Naive B cell (primary cell): ENCODE measurements around the gene NYNRIN. TPM values are rescaled to one million over a fixed set of nuclear protein-coding genes. Genes with fewer than 3 reads are reported as not detected.

Experiments used
- ATAC-seq, 2 donors: fragments of 150-1000 bp; cut with Tn5 transposase; 2 replicates each; pipeline ENCODE4 v1.10.0; 2021; ENCODE audit warnings: low read depth in 2 of 2, mild to moderate bottlenecking in 2 of 2, moderate library complexity in 2 of 2
- DNase-seq: peaks from one replicate; pipeline ENCODE4 v3.0.0; 2022
- H3K27ac Mint-ChIP-seq, 6 donors: one replicate each; pipeline ENCODE4 v1.8.0; 2020 to 2022; ENCODE audit warnings: mild to moderate bottlenecking in 6 of 6, mixed read lengths in 6 of 6, moderate library complexity in 5 of 6, inconsistent platforms in 2 of 6
- H3K27me3 Mint-ChIP-seq, 3 donors: one replicate each; pipeline ENCODE4 v1.8.0; 2021 to 2022; ENCODE audit warnings: mixed read lengths in 3 of 3, mild to moderate bottlenecking in 1 of 3
- H3K36me3 Mint-ChIP-seq, 2 donors: one replicate each; pipeline ENCODE4 v1.8.0; 2020 to 2022; ENCODE audit warnings: mixed read lengths in 2 of 2, inconsistent platforms in 1 of 2, mild to moderate bottlenecking in 1 of 2
- H3K4me1 Mint-ChIP-seq, 3 donors: one replicate each; pipeline ENCODE4 v1.8.0; 2020 to 2022; ENCODE audit warnings: mixed read lengths in 3 of 3, inconsistent platforms in 1 of 3, mild to moderate bottlenecking in 1 of 3, moderate library complexity in 1 of 3
- H3K4me3 Mint-ChIP-seq, 8 donors: one replicate each; pipeline ENCODE4 v1.8.0; 2020 to 2022; ENCODE audit warnings: mild to moderate bottlenecking in 8 of 8, mixed read lengths in 8 of 8, moderate library complexity in 8 of 8, inconsistent platforms in 2 of 8
- H3K9me3 Mint-ChIP-seq, 7 donors: one replicate each; pipeline ENCODE4 v1.8.0; 2020 to 2022; ENCODE audit warnings: mixed read lengths in 7 of 7, mild to moderate bottlenecking in 5 of 7, inconsistent platforms in 2 of 7, moderate library complexity in 1 of 7
- polyA plus RNA-seq, 6 donors: library from polyadenylated mRNA; unstranded; fragments of 300-500 nt; fragmentation: Illumina TruSeq; gene quantifications; one replicate each; pipeline ENCODE4 v1.2.3, GENCODE V29; 2021; ENCODE audit warnings: low read depth in 6 of 6

The NYNRIN gene
- polyA plus RNA-seq, 6 donors from 2014 or later, result 0.05 to 0.14 TPM; not detected in 4

- DNase-seq (no peak), ATAC-seq (no peak)
- H3K4me3 Mint-ChIP-seq, result peak overlapping the region; percentile 50 to 80 (median 66)
- H3K9me3 Mint-ChIP-seq, result no peaks in the 10 kb centered on the region
- no peaks in the 10 kb centered on the region for H3K27me3 Mint-ChIP-seq
- peaks cover 25 to 31% (median 29%) of the 10 kb centered on the region in 3 donors for H3K4me1 Mint-ChIP-seq
- peak overlapping the region in 3 of 6 donors; percentile 5 to 89 (median 69) for H3K27ac Mint-ChIP-seq
- peaks cover 0 to 8% of the 10 kb centered on the region in 2 donors for H3K36me3 Mint-ChIP-seq
These were observed 29.0 kb downstream of the NYNRIN start for GRCh38 chr14:24427537-24428508.

- Mint-ChIP-seq H3K27me3 (no peaks in the 10 kb centered on the region), H3K36me3 (peaks cover 0 to 17% of the 10 kb centered on the region in 2 donors), H3K9me3 (no peaks in the 10 kb centered on the region), H3K4me1 (peaks cover 25 to 36% (median 36%) of the 10 kb centered on the region in 3 donors), H3K27ac (peak overlapping the region; percentile 89 to 100 (median 98)), H3K4me3 (peak overlapping the region; percentile 88 to 96 (median 93))
- ATAC-seq (no peak), DNase-seq (no peak)
These were observed 30.0 kb downstream of the NYNRIN start for GRCh38 chr14:24428628-24429394.

GRCh38 chr14:24429395-24430142, 30.8 kb downstream of the NYNRIN start, which contains the start of the genes CBLN3 and KHNYN:
Gene CBLN3, minus strand, starts transcription at chr14:24429668. Its CDS starts 614 bp downstream, at chr14:24429054.
Gene KHNYN, plus strand, starts transcription at chr14:24429954. Its CDS starts 777 bp downstream, at chr14:24430731.
- DNase-seq (peak; percentile 90), ATAC-seq (peak; percentile 71 to 78)
- peak within 1 kb of the TSS; percentile 88 to 96 (median 94) for H3K4me3 Mint-ChIP-seq
- no peaks in the 10 kb centered on the region for H3K27me3 Mint-ChIP-seq
- peak within 1 kb of the TSS; percentile 89 to 100 (median 98) for H3K27ac Mint-ChIP-seq
- H3K4me1 Mint-ChIP-seq, result peaks cover 25 to 38% (median 37%) of the 10 kb centered on the region in 3 donors
- H3K9me3 Mint-ChIP-seq, result no peaks in the 10 kb centered on the region
- peaks cover 0 to 17% of the 10 kb centered on the region in 2 donors for H3K36me3 Mint-ChIP-seq

GRCh38 chr14:24430143-24430681, 31.4 kb downstream of the NYNRIN start:
- peak overlapping the region; percentile 89 to 99 (median 98) for H3K27ac Mint-ChIP-seq
- peaks cover 0 to 17% of the 10 kb centered on the region in 2 donors for H3K36me3 Mint-ChIP-seq
- peak overlapping the region; percentile 88 to 96 (median 94) for H3K4me3 Mint-ChIP-seq
- DNase-seq, result peak; percentile 52
- no peaks in the 10 kb centered on the region for H3K27me3 Mint-ChIP-seq
- peak; percentile 44 for ATAC-seq
- H3K9me3 Mint-ChIP-seq, result peaks cover 0 to 2% (median 0%) of the 10 kb centered on the region in 7 donors
- H3K4me1 Mint-ChIP-seq, result peaks cover 27 to 43% (median 43%) of the 10 kb centered on the region in 3 donors

GRCh38 chr14:24430682-24431568, 32.1 kb downstream of the NYNRIN start:
- DNase-seq, result peak; percentile 82
- Mint-ChIP-seq H3K36me3 (peaks cover 0 to 17% of the 10 kb centered on the region in 2 donors), H3K27me3 (no peaks in the 10 kb centered on the region), H3K27ac (peak overlapping the region; percentile 89 to 99 (median 98)), H3K4me3 (peak overlapping the region; percentile 88 to 96 (median 94)), H3K9me3 (peaks cover 0 to 2% (median 0%) of the 10 kb centered on the region in 7 donors), H3K4me1 (peaks cover 34 to 51% (median 50%) of the 10 kb centered on the region in 3 donors)
- peak; percentile 57 to 71 for ATAC-seq

GRCh38 chr14:24431569-24432258, 32.9 kb downstream of the NYNRIN start:
- Mint-ChIP-seq H3K4me3 (peak overlapping the region; percentile 88 to 96 (median 94)), H3K36me3 (peaks cover 0 to 17% of the 10 kb centered on the region in 2 donors), H3K27me3 (no peaks in the 10 kb centered on the region), H3K4me1 (peaks cover 42 to 58% (median 53%) of the 10 kb centered on the region in 3 donors), H3K9me3 (peaks cover 0 to 2% (median 0%) of the 10 kb centered on the region in 7 donors), H3K27ac (peak overlapping the region; percentile 32 to 99 (median 98))
- peak; percentile 84 for DNase-seq
- ATAC-seq, result peak; percentile 44 to 53

GRCh38 chr14:24432259-24433131, 33.7 kb downstream of the NYNRIN start:
- peak overlapping the region; percentile 10 to 99 (median 90) for H3K27ac Mint-ChIP-seq
- peaks cover 49 to 64% (median 58%) of the 10 kb centered on the region in 3 donors for H3K4me1 Mint-ChIP-seq
- peak overlapping the region in 3 of 8 donors; percentile 49 to 96 (median 93) for H3K4me3 Mint-ChIP-seq
- H3K36me3 Mint-ChIP-seq, result peaks cover 0 to 17% of the 10 kb centered on the region in 2 donors
- H3K27me3 Mint-ChIP-seq, result no peaks in the 10 kb centered on the region
- H3K9me3 Mint-ChIP-seq, result peaks cover 0 to 2% (median 0%) of the 10 kb centered on the region in 7 donors
- DNase-seq, result no peak
- ATAC-seq, result no peak

GRCh38 chr14:24434036-24434435, 35.2 kb downstream of the NYNRIN start:
- Mint-ChIP-seq H3K27ac (no peak overlapping the region), H3K4me3 (no peak overlapping the region), H3K9me3 (peaks cover 0 to 2% (median 0%) of the 10 kb centered on the region in 7 donors), H3K27me3 (no peaks in the 10 kb centered on the region), H3K4me1 (peaks cover 58 to 69% (median 64%) of the 10 kb centered on the region in 3 donors), H3K36me3 (peaks cover 0 to 17% of the 10 kb centered on the region in 2 donors)
- ATAC-seq, result no peak
- no peak for DNase-seq

GRCh38 chr14:24434676-24435075, 35.9 kb downstream of the NYNRIN start:
- H3K4me3 Mint-ChIP-seq, result peak overlapping the region in 1 of 8 donors; percentile 74
- H3K27ac Mint-ChIP-seq, result peak overlapping the region in 3 of 6 donors; percentile 57 to 88 (median 79)

GRCh38 chr14:24435192-24435810, 36.5 kb downstream of the NYNRIN start:
- peak overlapping the region in 2 of 8 donors; percentile 30 to 74 for H3K4me3 Mint-ChIP-seq
- ATAC-seq (no peak), DNase-seq (no peak)
- H3K27me3 Mint-ChIP-seq, result no peaks in the 10 kb centered on the region
- peaks cover 0 to 2% (median 0%) of the 10 kb centered on the region in 7 donors for H3K9me3 Mint-ChIP-seq
- peaks cover 57 to 70% (median 62%) of the 10 kb centered on the region in 3 donors for H3K4me1 Mint-ChIP-seq
- peaks cover 6 to 17% of the 10 kb centered on the region in 2 donors for H3K36me3 Mint-ChIP-seq
- H3K27ac Mint-ChIP-seq, result peak overlapping the region in 4 of 6 donors; percentile 36 to 88 (median 57)

More at GRCh38 chr14:24434676-24435075, 35.9 kb downstream of the NYNRIN start:
- Mint-ChIP-seq H3K36me3 (peaks cover 6 to 17% of the 10 kb centered on the region in 2 donors), H3K27me3 (no peaks in the 10 kb centered on the region), H3K9me3 (peaks cover 0 to 2% (median 0%) of the 10 kb centered on the region in 7 donors), H3K4me1 (peaks cover 56 to 69% (median 62%) of the 10 kb centered on the region in 3 donors)
- DNase-seq (no peak), ATAC-seq (no peak)
